MV-4-11 (cell line): Measurements from ENCODE around the gene CCDC15.
A peak's percentile ranks its signal among the peaks of the same experiment; 100 is the strongest.
"Not testable (repeated sequence)": the region's sequence is repeated elsewhere in the genome, so short reads cannot be mapped to it uniquely, and the experiment has no call there.

Experiments used
- DNase-seq: peaks from one replicate; lab custom pipeline; 2025; lab: John Stamatoyannopoulos, UW

CCDC15 gene

GRCh38 chr11:124941703-124942102 lies 12.3 kb upstream of the CCDC15 start:
- DNase-seq = no peak

GRCh38 chr11:124942466-124943253 lies 11.3 kb upstream of the CCDC15 start:
- DNase-seq = no peak

GRCh38 chr11:124943254-124943616 lies 10.8 kb upstream of the CCDC15 start:
- DNase-seq = no peak

- no peak for DNase-seq
These were observed 10.3 kb upstream of the CCDC15 start for GRCh38 chr11:124943741-124944140.

GRCh38 chr11:124944565-124944964 lies 9.4 kb upstream of the CCDC15 start:
- DNase-seq = no peak

- no peak for DNase-seq
These were observed 8.2 kb upstream of the CCDC15 start for GRCh38 chr11:124945826-124946225.

GRCh38 chr11:124946735-124947141 lies 7.3 kb upstream of the CCDC15 start:
- no peak for DNase-seq

GRCh38 chr11:124950601-124951330 lies 3.2 kb upstream of the CCDC15 start:
- no peak for DNase-seq

- DNase-seq = no peak
These were observed 2.7 kb upstream of the CCDC15 start for GRCh38 chr11:124951341-124951740.

GRCh38 chr11:124954590-124954955 lies 571 bp downstream of the CCDC15 start:
- DNase-seq = no peak

- DNase-seq = no peak
These were observed 1.0 kb downstream of the CCDC15 start for GRCh38 chr11:124955035-124955434.

GRCh38 chr11:124961972-124962609 lies 8.1 kb downstream of the CCDC15 start:
- peak; percentile 63 for DNase-seq

- not testable (repeated sequence) for DNase-seq
These were observed 14.2 kb downstream of the CCDC15 start for GRCh38 chr11:124968197-124968596.

GRCh38 chr11:124970925-124971324 lies 16.9 kb downstream of the CCDC15 start:
- peak; percentile 73 for DNase-seq

GRCh38 chr11:124971810-124972209 lies 17.8 kb downstream of the CCDC15 start:
- no peak for DNase-seq

- DNase-seq = no peak
These were observed 22.5 kb downstream of the CCDC15 start for GRCh38 chr11:124976531-124976930.

GRCh38 chr11:124977006-124977405 lies 23.0 kb downstream of the CCDC15 start:
- DNase-seq = no peak

GRCh38 chr11:124978316-124978715 lies 24.3 kb downstream of the CCDC15 start:
- DNase-seq = no peak

GRCh38 chr11:124982043-124982442 lies 28.0 kb downstream of the CCDC15 start:
- DNase-seq = no peak

- no peak for DNase-seq
These were observed 29.9 kb downstream of the CCDC15 start for GRCh38 chr11:124983674-124984511.

- no peak for DNase-seq
These were observed 30.5 kb downstream of the CCDC15 start for GRCh38 chr11:124984512-124984854.

- no peak for DNase-seq
These were observed 33.1 kb downstream of the CCDC15 start for GRCh38 chr11:124987096-124987495.
